ENCODE data around the gene RAD9A.

RAD9A gene

GRCh38 chr11:67428052-67429001, 36.5 kb downstream of the RAD9A start, which contains the start of gene RPS6KB2:
TSS of gene RPS6KB2 (plus strand) at chr11:67428494. CDS start at chr11:67428546, 52 bp downstream.
- DNase-seq: peak; percentile 89 to 100 (median 99)
- intact Hi-C loops (cut with DNase I): no loop called here

GRCh38 chr11:67429038-67429668, 37.4 kb downstream of the RAD9A start:
- intact Hi-C loops (cut with DNase I): no loop called here
- DNase-seq: no peak

GRCh38 chr11:67429722-67430121, 37.9 kb downstream of the RAD9A start:
- no peak for DNase-seq
- intact Hi-C loops (cut with DNase I): no loop called here

- no peak for DNase-seq
- intact Hi-C loops (cut with DNase I): no loop called here
Measured at GRCh38 chr11:67431346-67432249, 39.8 kb downstream of the RAD9A start.

GRCh38 chr11:67432655-67433349, 41.0 kb downstream of the RAD9A start:
- intact Hi-C loops (cut with DNase I): no loop called here
- no peak for DNase-seq

GRCh38 chr11:67433536-67434394, 42.0 kb downstream of the RAD9A start:
- DNase-seq: no peak
- intact Hi-C loops (cut with DNase I): no loop called here

GRCh38 chr11:67434395-67434881, 42.7 kb downstream of the RAD9A start:
- intact Hi-C loops (cut with DNase I): no loop called here
- no peak for DNase-seq

- no peak for DNase-seq
- intact Hi-C loops (cut with DNase I): no loop called here
Measured at GRCh38 chr11:67435031-67435726, 43.4 kb downstream of the RAD9A start.

GRCh38 chr11:67435727-67436458, 44.1 kb downstream of the RAD9A start:
- intact Hi-C loops (cut with DNase I): no loop called here
- no peak for DNase-seq

GRCh38 chr11:67436459-67437081, 44.8 kb downstream of the RAD9A start:
- no peak for DNase-seq
- intact Hi-C loops (cut with DNase I): no loop called here

- no peak for DNase-seq
- intact Hi-C loops (cut with DNase I): no loop called here
Measured at GRCh38 chr11:67437082-67437808, 45.5 kb downstream of the RAD9A start, which contains the start of gene PTPRCAP. TSS of gene PTPRCAP (minus strand) at chr11:67437682. CDS start at chr11:67437619, 63 bp downstream.

GRCh38 chr11:67437809-67438157, 46.0 kb downstream of the RAD9A start:
- DNase-seq: no peak
- intact Hi-C loops (cut with DNase I): no loop called here

GRCh38 chr11:67438158-67438902, 46.5 kb downstream of the RAD9A start:
- DNase-seq: no peak
- intact Hi-C loops (cut with DNase I): no loop called here
